ENCODE results near the gene KCNJ6. TPM values are rescaled to one million over a fixed set of nuclear protein-coding genes. Genes with fewer than 3 reads are reported as not detected.
A peak's percentile ranks its signal among the peaks of the same experiment; 100 is the strongest.

KCNJ6 gene
- total RNA-seq, 1 donor from 2014 or later = 2.6 TPM

GRCh38 chr21:37797403-37797802, 118.9 kb downstream of the KCNJ6 start:
- Histone ChIP-seq H3K36me3 (ENCODE audit: insufficient read depth, low read length) (no peaks in the 10 kb centered on the region), H4K20me1 (ENCODE audit: insufficient read depth, low read length) (no peaks in the 10 kb centered on the region), H2AFZ (ENCODE audit: low read depth, low read length) (no peak overlapping the region), H3K4me2 (ENCODE audit: low read length) (no peak overlapping the region), H3K4me3 (ENCODE audit: insufficient read depth, low read depth, low read length) (no peak overlapping the region), H3K9me3 (ENCODE audit: insufficient read depth, low read depth, low read length) (no peaks in the 10 kb centered on the region), H3K79me2 (ENCODE audit: insufficient read depth, low read length) (no peaks in the 10 kb centered on the region), H3K27me3 (ENCODE audit: insufficient read depth, low read length) (no peaks in the 10 kb centered on the region), H3K4me1 (ENCODE audit: insufficient read depth, low read length) (peaks cover 3% of the 10 kb centered on the region), H3K9ac (ENCODE audit: low read length) (no peak overlapping the region), H3K27ac (ENCODE audit: low read depth, low read length) (no peak overlapping the region)
- Mint-ChIP-seq H3K4me3 (ENCODE audit: unreplicated experiment) (no peak overlapping the region), H3K36me3 (ENCODE audit: low read depth, unreplicated experiment) (peaks cover 2% of the 10 kb centered on the region), H3K27ac (ENCODE audit: unreplicated experiment) (no peak overlapping the region), H3K27me3 (ENCODE audit: low read depth, unreplicated experiment) (no peaks in the 10 kb centered on the region), H3K9me3 (ENCODE audit: unreplicated experiment) (peaks cover 8% of the 10 kb centered on the region), H3K4me1 (ENCODE audit: low read depth, unreplicated experiment) (peaks cover 22% of the 10 kb centered on the region)
- DNase-seq (ENCODE audit: low read depth) (no peak), FAIRE-seq (no peak)
- no peak for TF ChIP-seq CTCF (IDR thresholded peaks at IDR 0.05; ENCODE audit: insufficient read depth, low read depth, low read length)
- TF ChIP-seq EZH2 (IDR thresholded peaks at IDR 0.05; ENCODE audit: insufficient read depth, low read length) = no peak

GRCh38 chr21:37796011-37796410, 120.2 kb downstream of the KCNJ6 start:
- Histone ChIP-seq H3K79me2 (ENCODE audit: insufficient read depth, low read length) (no peaks in the 10 kb centered on the region), H2AFZ (ENCODE audit: low read depth, low read length) (no peak overlapping the region), H3K9ac (ENCODE audit: low read length) (no peak overlapping the region), H3K9me3 (ENCODE audit: insufficient read depth, low read depth, low read length) (no peaks in the 10 kb centered on the region), H3K4me3 (ENCODE audit: insufficient read depth, low read depth, low read length) (no peak overlapping the region), H3K27ac (ENCODE audit: low read depth, low read length) (no peak overlapping the region), H4K20me1 (ENCODE audit: insufficient read depth, low read length) (no peaks in the 10 kb centered on the region), H3K27me3 (ENCODE audit: insufficient read depth, low read length) (no peaks in the 10 kb centered on the region), H3K4me1 (ENCODE audit: insufficient read depth, low read length) (peaks cover 3% of the 10 kb centered on the region), H3K36me3 (ENCODE audit: insufficient read depth, low read length) (no peaks in the 10 kb centered on the region), H3K4me2 (ENCODE audit: low read length) (no peak overlapping the region)
- TF ChIP-seq CTCF (IDR thresholded peaks at IDR 0.05; ENCODE audit: insufficient read depth, low read depth, low read length) = no peak
- no peak for TF ChIP-seq EZH2 (IDR thresholded peaks at IDR 0.05; ENCODE audit: insufficient read depth, low read length)
- peaks cover 4% of the 10 kb centered on the region for H3K9me3 Mint-ChIP-seq (ENCODE audit: unreplicated experiment)
- no peak overlapping the region for H3K4me3 Mint-ChIP-seq (ENCODE audit: unreplicated experiment)
- no peaks in the 10 kb centered on the region for H3K36me3 Mint-ChIP-seq (ENCODE audit: low read depth, unreplicated experiment)
- H3K27me3 Mint-ChIP-seq (ENCODE audit: low read depth, unreplicated experiment) = no peaks in the 10 kb centered on the region
- FAIRE-seq = no peak
- H3K27ac Mint-ChIP-seq (ENCODE audit: unreplicated experiment) = peak overlapping the region; percentile 50
- H3K4me1 Mint-ChIP-seq (ENCODE audit: low read depth, unreplicated experiment) = peaks cover 28% of the 10 kb centered on the region
- no peak for DNase-seq (ENCODE audit: low read depth)

GRCh38 chr21:37793660-37794059, 122.6 kb downstream of the KCNJ6 start:
- H3K36me3 Mint-ChIP-seq (ENCODE audit: low read depth, unreplicated experiment) = no peaks in the 10 kb centered on the region
- TF ChIP-seq EZH2 (IDR thresholded peaks at IDR 0.05; ENCODE audit: insufficient read depth, low read length) (no peak), CTCF (IDR thresholded peaks at IDR 0.05; ENCODE audit: insufficient read depth, low read depth, low read length) (no peak)
- H2AFZ ChIP-seq (ENCODE audit: low read depth, low read length) = no peak overlapping the region
- H3K4me3 Mint-ChIP-seq (ENCODE audit: unreplicated experiment) = no peak overlapping the region
- H3K9me3 ChIP-seq (ENCODE audit: insufficient read depth, low read depth, low read length) = peaks cover 6% of the 10 kb centered on the region
- DNase-seq (ENCODE audit: low read depth) = peak; percentile 36
- peak overlapping the region; percentile 77 for H3K27ac Mint-ChIP-seq (ENCODE audit: unreplicated experiment)
- no peak overlapping the region for H3K27ac ChIP-seq (ENCODE audit: low read depth, low read length)
- H3K4me1 ChIP-seq (ENCODE audit: insufficient read depth, low read length) = peaks cover 3% of the 10 kb centered on the region
- H3K4me3 ChIP-seq (ENCODE audit: insufficient read depth, low read depth, low read length) = no peak overlapping the region
- H3K27me3 ChIP-seq (ENCODE audit: insufficient read depth, low read length) = no peaks in the 10 kb centered on the region
- H4K20me1 ChIP-seq (ENCODE audit: insufficient read depth, low read length) = no peaks in the 10 kb centered on the region
- peak; percentile 49 for FAIRE-seq
- peak overlapping the region; percentile 21 for H3K4me2 ChIP-seq (ENCODE audit: low read length)
- H3K9me3 Mint-ChIP-seq (ENCODE audit: unreplicated experiment) = peaks cover 4% of the 10 kb centered on the region
- H3K36me3 ChIP-seq (ENCODE audit: insufficient read depth, low read length) = no peaks in the 10 kb centered on the region
- H3K79me2 ChIP-seq (ENCODE audit: insufficient read depth, low read length) = no peaks in the 10 kb centered on the region
- no peaks in the 10 kb centered on the region for H3K27me3 Mint-ChIP-seq (ENCODE audit: low read depth, unreplicated experiment)
- H3K9ac ChIP-seq (ENCODE audit: low read length) = no peak overlapping the region
- H3K4me1 Mint-ChIP-seq (ENCODE audit: low read depth, unreplicated experiment) = peaks cover 17% of the 10 kb centered on the region

Data from astrocyte (in vitro differentiated cells and primary cell).